GM21717 (cell line): ENCODE data around the gene FAM3D.

Source experiments
- ATAC-seq: cut with Tn5 transposase; IDR thresholded peaks from one replicate; pipeline ENCODE4 v1.9.1; 2021; ENCODE audit warnings: mild to moderate bottlenecking, moderate library complexity; ENCODE audit not compliant: unreplicated experiment

The FAM3D gene

GRCh38 chr3:58657571-58658141 lies 8.9 kb downstream of the FAM3D start:
- ATAC-seq = no peak

GRCh38 chr3:58657036-58657520 lies 9.5 kb downstream of the FAM3D start:
- no peak for ATAC-seq

GRCh38 chr3:58656631-58657030 lies 9.9 kb downstream of the FAM3D start:
- ATAC-seq = no peak

- no peak for ATAC-seq
Observed at GRCh38 chr3:58654466-58654865, 12.1 kb downstream of the FAM3D start.

- ATAC-seq = no peak
Observed at GRCh38 chr3:58652624-58653023, 13.9 kb downstream of the FAM3D start.

- ATAC-seq = no peak
Observed at GRCh38 chr3:58651276-58651675, 15.3 kb downstream of the FAM3D start.

GRCh38 chr3:58647381-58648141 lies 19.0 kb downstream of the FAM3D start:
- no peak for ATAC-seq

GRCh38 chr3:58646503-58646902 lies 20.1 kb downstream of the FAM3D start:
- ATAC-seq = no peak

- ATAC-seq = no peak
Observed at GRCh38 chr3:58645726-58646125, 20.8 kb downstream of the FAM3D start.

GRCh38 chr3:58642846-58643245 lies 23.7 kb downstream of the FAM3D start:
- ATAC-seq = no peak

GRCh38 chr3:58640700-58641372 lies 25.7 kb downstream of the FAM3D start:
- peak; percentile 90 for ATAC-seq

GRCh38 chr3:58639842-58640241 lies 26.7 kb downstream of the FAM3D start:
- no peak for ATAC-seq

- ATAC-seq = no peak
Observed at GRCh38 chr3:58639001-58639400, 27.6 kb downstream of the FAM3D start.

GRCh38 chr3:58638591-58638990 lies 28.0 kb downstream of the FAM3D start:
- ATAC-seq = no peak

GRCh38 chr3:58637509-58637908 lies 29.1 kb downstream of the FAM3D start:
- no peak for ATAC-seq

- no peak for ATAC-seq
Observed at GRCh38 chr3:58635371-58636285, 30.9 kb downstream of the FAM3D start.

GRCh38 chr3:58633157-58633865 lies 33.3 kb downstream of the FAM3D start:
- ATAC-seq = no peak

GRCh38 chr3:58631742-58632141 lies 34.8 kb downstream of the FAM3D start:
- ATAC-seq = no peak

GRCh38 chr3:58630710-58631092 lies 35.9 kb downstream of the FAM3D start:
- no peak for ATAC-seq

GRCh38 chr3:58630076-58630709 lies 36.4 kb downstream of the FAM3D start:
- no peak for ATAC-seq
